H1 (cell line): Measurements from ENCODE around the gene RAB1B. TPM values are rescaled to one million over a fixed set of nuclear protein-coding genes. Genes with fewer than 3 reads are reported as not detected.

Experiments
- CTCF ChIA-PET: fragments of 300-600 bp; sonication (Branson Sonifier 250); formaldehyde crosslinking; loops from one replicate; lab custom pipeline; 2021; ENCODE audit not compliant: partially characterized antibody; lab: Charles Lee
- POLR2A ChIA-PET: fragments of 300-600 bp; sonication (Branson Sonifier 250); formaldehyde crosslinking; loops from one replicate; lab custom pipeline; 2021; ENCODE audit warnings: inconsistent platforms; ENCODE audit not compliant: partially characterized antibody; lab: Charles Lee
- DNase-seq, 2 experiments: peaks; one replicate each; pipeline versions ENCODE4 v3.0.0 to v3.0.0-alpha.2; 2010 to 2022; ENCODE audit warnings: low spot score in 2 of 2, low read depth in 1 of 2, mixed read lengths in 1 of 2
- FAIRE-seq: peaks from 2 replicates; lab custom pipeline; 2011; peaks lifted over from hg19 to GRCh38; lab: Jason Lieb, UNC
- H2AFZ ChIP-seq: 2 replicates; pipeline ENCODE4 v1.8.1; 2012; ENCODE audit warnings: low read length, inconsistent platforms
- H2AK5ac ChIP-seq: 2 replicates; pipeline ENCODE4 v1.6.1; 2013; ENCODE audit warnings: low read depth, low read length
- H2BK120ac ChIP-seq: replicated peaks from 2 replicates; pipeline ENCODE3; 2013; ENCODE audit warnings: low read depth, low read length, inconsistent platforms
- H2BK12ac ChIP-seq: 2 replicates; pipeline ENCODE4 v1.6.1; 2013; ENCODE audit warnings: low read depth, low read length
- H2BK15ac ChIP-seq: 2 replicates; pipeline ENCODE4 v1.6.1; 2013; ENCODE audit warnings: low read length
- H2BK20ac ChIP-seq: 2 replicates; pipeline ENCODE4 v1.6.1; 2013; ENCODE audit warnings: low read length
- H2BK5ac ChIP-seq: 2 replicates; pipeline ENCODE4 v1.6.1; 2013; ENCODE audit warnings: low read depth, low read length
- H3K14ac ChIP-seq: 2 replicates; pipeline ENCODE4 v1.6.1; 2013; ENCODE audit warnings: inconsistent platforms; ENCODE audit not compliant: insufficient read length
- H3K18ac ChIP-seq: 2 replicates; pipeline ENCODE4 v1.6.1; 2013; ENCODE audit warnings: low read length; ENCODE audit errors: extremely low read depth
- H3K23ac ChIP-seq: 2 replicates; pipeline ENCODE4 v1.6.1; 2013; ENCODE audit warnings: inconsistent platforms; ENCODE audit not compliant: insufficient read length
- H3K23me2 ChIP-seq: 2 replicates; pipeline ENCODE4 v1.6.1; 2013; ENCODE audit warnings: low read depth, low read length
- H3K27ac ChIP-seq: 2 replicates; pipeline ENCODE4 v1.6.1; 2011; ENCODE audit warnings: low read depth, low read length, inconsistent platforms
- H3K27me3 ChIP-seq, 4 experiments: replicated peaks in 1 of 4; 1 replicate in 1 of 4; 2 replicates in 3 of 4; pipeline versions ENCODE4 v1.6.1 to v1.8.1; 2011 to 2013; ENCODE audit warnings: low read length in 3 of 4, mild to moderate bottlenecking in 3 of 4, inconsistent platforms in 2 of 4, mixed read lengths in 2 of 4, moderate library complexity in 1 of 4; ENCODE audit not compliant: control insufficient read depth in 3 of 4, insufficient read depth in 3 of 4; ENCODE audit errors: extremely low read depth in 1 of 4
- H3K36me3 ChIP-seq, 4 experiments: 2 replicates each; pipeline versions ENCODE4 v1.6.1 to v1.8.1; 2011 to 2013; ENCODE audit warnings: mild to moderate bottlenecking in 4 of 4, low read length in 3 of 4, moderate library complexity in 2 of 4, control low read depth in 1 of 4, inconsistent platforms in 1 of 4; ENCODE audit not compliant: insufficient read depth in 4 of 4, control insufficient read depth in 2 of 4
- H3K4ac ChIP-seq: replicated peaks from 2 replicates; pipeline ENCODE3; 2013; ENCODE audit warnings: low read length, low read depth, mixed read lengths, inconsistent platforms; ENCODE audit not compliant: insufficient read length
- H3K4me1 ChIP-seq, 4 experiments: replicated peaks in 1 of 4; 1 replicate in 1 of 4; 2 replicates in 3 of 4; pipeline versions ENCODE4 v1.6.1 to v1.8.1; 2011 to 2013; ENCODE audit warnings: low read length in 3 of 4, inconsistent platforms in 2 of 4, mixed read lengths in 1 of 4; ENCODE audit not compliant: insufficient read depth in 4 of 4, control insufficient read depth in 3 of 4
- H3K4me2 ChIP-seq, 2 experiments: 2 replicates each; pipeline versions ENCODE4 v1.6.1 to v1.8.1; 2011 to 2013; ENCODE audit warnings: low read depth in 2 of 2, low read length in 2 of 2, control low read depth in 1 of 2, inconsistent platforms in 1 of 2, mild to moderate bottlenecking in 1 of 2; ENCODE audit not compliant: insufficient read depth in 1 of 2
- H3K4me3 ChIP-seq, 4 experiments: fragments of 200-600, 300-600 bp in 1 of 4; sonication (generic), shearing (Covaris generic), sonication (Bioruptor Twin) in 1 of 4; 2 replicates each; pipeline versions ENCODE4 v1.5.1 to v1.8.1; 2011 to 2016; ENCODE audit warnings: low read length in 4 of 4, low read depth in 3 of 4, control low read depth in 2 of 4, inconsistent platforms in 2 of 4, mild to moderate bottlenecking in 2 of 4, mixed read lengths in 1 of 4, moderate library complexity in 1 of 4; ENCODE audit not compliant: insufficient read depth in 2 of 4; ENCODE audit errors: extremely low read depth in 1 of 4
- H3K56ac ChIP-seq: replicated peaks from 2 replicates; pipeline ENCODE3; 2013; ENCODE audit warnings: low read depth, mild to moderate bottlenecking, mixed read lengths, low read length, inconsistent platforms; ENCODE audit not compliant: insufficient read length
- H3K79me1 ChIP-seq: 2 replicates; pipeline ENCODE4 v1.6.1; 2013; ENCODE audit warnings: low read depth, low read length, control low read depth
- H3K79me2 ChIP-seq, 2 experiments: 2 replicates each; pipeline versions ENCODE4 v1.6.1 to v1.8.1; 2012 to 2013; ENCODE audit warnings: low read length in 2 of 2, mild to moderate bottlenecking in 2 of 2, inconsistent platforms in 1 of 2; ENCODE audit not compliant: insufficient read depth in 2 of 2, control insufficient read depth in 1 of 2
- H3K9ac ChIP-seq, 4 experiments: replicated peaks in 1 of 4; 1 replicate in 1 of 4; 2 replicates in 3 of 4; pipeline versions ENCODE4 v1.6.1 to v1.8.1; 2011 to 2013; ENCODE audit warnings: low read depth in 3 of 4, low read length in 3 of 4, control low read depth in 2 of 4, mild to moderate bottlenecking in 2 of 4, moderate library complexity in 2 of 4, inconsistent platforms in 1 of 4; ENCODE audit errors: extremely low read depth in 1 of 4
- H3K9me3 ChIP-seq, 2 experiments: 2 replicates each; pipeline versions ENCODE4 v1.6.1 to v1.8.1; 2012 to 2013; ENCODE audit warnings: mild to moderate bottlenecking in 2 of 2, moderate library complexity in 2 of 2, control low read depth in 1 of 2, inconsistent platforms in 1 of 2, low read depth in 1 of 2, low read length in 1 of 2, mixed read lengths in 1 of 2; ENCODE audit not compliant: insufficient read depth in 2 of 2
- H4K20me1 ChIP-seq, 2 experiments: replicated peaks in 1 of 2; 2 replicates each; pipeline versions ENCODE3 to v1.8.1; 2011 to 2013; ENCODE audit warnings: inconsistent platforms in 2 of 2, low read length in 2 of 2, mild to moderate bottlenecking in 1 of 2; ENCODE audit not compliant: insufficient read depth in 2 of 2, control insufficient read depth in 1 of 2
- H4K5ac ChIP-seq: 2 replicates; pipeline ENCODE4 v1.6.1; 2013; ENCODE audit warnings: low read length, low read depth, mixed read lengths, inconsistent platforms; ENCODE audit not compliant: insufficient read length
- H4K8ac ChIP-seq: 2 replicates; pipeline ENCODE4 v1.8.0; 2013; ENCODE audit warnings: mild to moderate bottlenecking, moderate library complexity, low read length, inconsistent platforms; ENCODE audit not compliant: insufficient read depth; ENCODE audit errors: extremely low read depth
- H4K91ac ChIP-seq: replicated peaks from 2 replicates; pipeline ENCODE3; 2013; ENCODE audit warnings: low read length, mixed read lengths, inconsistent platforms; ENCODE audit not compliant: insufficient read length
- WGBS, 2 experiments: shearing (Covaris generic) in 1 of 2; methylation state at CpG; one replicate each; pipeline versions ENCODE4 v1.1.6 to v1.1.7; 2013 to 2015; ENCODE audit warnings: low lambda C conversion rate in 2 of 2, mixed read lengths in 2 of 2, inconsistent platforms in 1 of 2, low coverage in 1 of 2, missing lambda C conversion rate in 1 of 2; ENCODE audit not compliant: insufficient replicate concordance in 2 of 2, insufficient coverage in 1 of 2, insufficient read length in 1 of 2; ENCODE audit errors: extremely low coverage in 1 of 2, missing lambda C conversion rate in 1 of 2; 5-methylcytosine and 5-hydroxymethylcytosine counted together
- polyA plus RNA-seq, 7 experiments: library from polyadenylated mRNA; depleted of rRNA in 3 of 7; stranded (reverse) in 5 of 7; unstranded in 2 of 7; fragments of >200 nt in 5 of 7; fragments of 200-250 nt in 2 of 7; gene quantifications; 1 replicate in 5 of 7; 2 replicates in 1 of 7; 4 replicates in 1 of 7; pipeline versions ENCODE4 v1.2.1 to v1.2.3, GENCODE V29; 2011 to 2013; ENCODE audit warnings: missing spikeins in 2 of 7, mixed read lengths in 2 of 7
- total RNA-seq: library from RNA; stranded (reverse); fragmentation: NEBNext Ultra II Directional; extraction: Animal tissue kit (Norgen Biotek cat#: 25700); gene quantifications from 2 replicates; pipeline ENCODE4 v1.2.1, GENCODE V29; 2021

RAB1B gene
- total and polyA plus RNA-seq, 2 of the 8 experiments (the other 6 are each of a cell fraction or from before 2014, with no cell fraction given), result 100 to 217 TPM

DNA sequence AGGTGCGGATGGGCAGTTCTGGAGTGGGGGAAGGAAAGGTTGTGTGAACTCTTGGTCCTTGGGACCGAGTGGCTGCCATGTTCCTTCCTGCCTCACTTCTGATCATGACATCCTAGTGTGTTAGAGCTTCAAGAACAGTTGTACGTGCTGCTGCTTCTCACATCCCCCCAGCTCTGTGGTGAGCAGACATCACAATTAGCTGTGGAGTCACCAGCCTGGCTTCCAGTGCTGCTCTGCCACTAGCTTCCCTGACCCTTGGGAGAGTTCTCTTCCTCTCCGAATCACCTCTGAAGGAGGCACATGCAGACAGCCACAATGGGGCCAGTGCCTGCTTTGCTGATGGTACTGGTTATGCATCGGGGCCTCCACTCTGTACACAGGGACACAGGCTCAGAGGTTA lies 6.2 kb upstream of the RAB1B start:
- no peak for DNase-seq
- Histone ChIP-seq H2BK12ac (no peak overlapping the region), H3K27me3 (no peaks in the 10 kb centered on the region), H3K4ac (no peak overlapping the region), H4K20me1 (peaks cover 11 to 29% of the 10 kb centered on the region in 2 experiments), H3K79me1 (no peaks in the 10 kb centered on the region; the same call in 1 of the 2 replicates), H4K5ac (no peak overlapping the region), H3K4me3 (no peak overlapping the region), H2BK5ac (peak overlapping the region; percentile 16; the same call in 1 of the 2 replicates), H3K23me2 (peaks cover 4% of the 10 kb centered on the region), H3K18ac (no peak overlapping the region), H2BK120ac (no peak overlapping the region), H4K91ac (no peak overlapping the region), H2BK15ac (no peak overlapping the region), H3K4me2 (no peak overlapping the region), H3K9me3 (no peaks in the 10 kb centered on the region), H2AFZ (no peak overlapping the region), H3K14ac (no peak overlapping the region), H3K36me3 (peaks cover 14 to 27% (median 20%) of the 10 kb centered on the region in 4 experiments; a peak in 7 of 8 replicates), H4K8ac (no peak overlapping the region), H3K56ac (no peak overlapping the region), H3K79me2 (peaks cover 0 to 5% of the 10 kb centered on the region in 2 experiments; a peak in 1 of 4 replicates), H2BK20ac (no peak overlapping the region), H3K4me1 (peaks cover 0 to 5% (median 3%) of the 10 kb centered on the region in 4 experiments; a peak in 5 of 7 replicates), H3K23ac (no peak overlapping the region), H2AK5ac (no peak overlapping the region), H3K9ac (no peak overlapping the region), H3K27ac (no peak overlapping the region)
- CTCF ChIA-PET, result interaction anchor here (0.6 to 2.8 kb wide), 8 partner anchors 9 to 1202 kb away, joined by 3 to 7 read pairs (median 4); no protein-coding TSS in a partner anchor
- FAIRE-seq, result no peak
- 89% methylated on average over 5 of the region's 5 CpGs; no CpG with 5 or more reads in 1 of the 2 experiments for WGBS, 2 experiments
- POLR2A ChIA-PET, result interaction anchor here (0.8 to 2.5 kb wide), 5 partner anchors 9 to 21 kb away, joined by 3 to 7 read pairs (median 5); partner anchors contain the start of gene CNIH2
